Progenitor cell of endocrine pancreas (in vitro differentiated cells): ENCODE measurements around the gene PGM5. TPM values are rescaled to one million over a fixed set of nuclear protein-coding genes. Genes with fewer than 3 reads are reported as not detected.
A peak's percentile ranks its signal among the peaks of the same experiment; 100 is the strongest.

Experiments used
- DNase-seq: peaks from one replicate; pipeline ENCODE4 v3.0.0; 2021; ENCODE audit warnings: low spot score; ENCODE audit not compliant: unreplicated experiment
- H3K27ac Mint-ChIP-seq: 2 replicates; pipeline ENCODE4 v1.8.0; 2021; ENCODE audit warnings: mild to moderate bottlenecking, moderate library complexity, mixed read lengths
- H3K27me3 Mint-ChIP-seq: 2 replicates; pipeline ENCODE4 v1.8.0; 2021; ENCODE audit warnings: mixed read lengths
- H3K36me3 Mint-ChIP-seq: 2 replicates; pipeline ENCODE4 v1.8.0; 2022; ENCODE audit warnings: mixed read lengths; ENCODE audit not compliant: insufficient read depth
- H3K4me1 Mint-ChIP-seq: 2 replicates; pipeline ENCODE4 v1.8.0; 2021; ENCODE audit warnings: low read depth, mixed read lengths
- H3K4me3 Mint-ChIP-seq: 2 replicates; pipeline ENCODE4 v1.8.0; 2021; ENCODE audit warnings: low read depth, mild to moderate bottlenecking, moderate library complexity, mixed read lengths
- H3K9me3 Mint-ChIP-seq: 2 replicates; pipeline ENCODE4 v1.8.0; 2021; ENCODE audit warnings: low read depth, mixed read lengths
- total RNA-seq: library from RNA; stranded (reverse); gene quantifications from 2 replicates; pipeline ENCODE4 v1.2.1, GENCODE V29; 2021
- TF ChIP-seq, protein P1 (sequence below): fragments of 200-600 bp; sonication (generic); IDR thresholded peaks from one replicate; pipeline ENCODE4 v1.5.0; 2021; ENCODE audit warnings: antibody characterized with exemption, mild to moderate bottlenecking; ENCODE audit not compliant: unreplicated experiment

Gene PGM5
- total RNA-seq, 1 donor from 2014 or later, result 3.9 TPM

DNA sequence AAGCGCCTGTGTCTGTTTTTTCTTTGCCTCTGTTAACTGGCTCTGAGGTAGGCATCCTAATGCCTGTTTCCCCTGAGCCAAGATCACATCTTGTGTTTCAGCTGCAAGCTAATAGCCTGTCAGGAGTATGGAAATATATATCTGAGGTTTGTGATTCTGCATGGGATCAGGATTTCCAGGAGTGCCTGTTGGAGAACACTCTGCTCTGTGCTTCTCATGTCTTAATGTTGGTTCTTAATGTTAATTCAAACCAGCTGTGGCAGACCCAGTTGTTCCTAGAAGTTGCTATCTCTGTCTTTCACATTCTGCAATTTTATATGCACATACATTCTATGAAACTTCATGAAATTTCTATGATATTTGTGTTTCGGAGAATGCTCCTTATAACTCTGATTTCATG is 72.1 kb downstream of the PGM5 start:
- H3K9me3 Mint-ChIP-seq, result peaks cover 2% of the 10 kb centered on the region
- H3K4me3 Mint-ChIP-seq, result no peak overlapping the region
- H3K36me3 Mint-ChIP-seq, result no peaks in the 10 kb centered on the region
- DNase-seq, result no peak
- no peaks in the 10 kb centered on the region for H3K4me1 Mint-ChIP-seq
- no peak overlapping the region for H3K27ac Mint-ChIP-seq
- peaks cover 11% of the 10 kb centered on the region for H3K27me3 Mint-ChIP-seq
- TF ChIP-seq, protein P1, sequence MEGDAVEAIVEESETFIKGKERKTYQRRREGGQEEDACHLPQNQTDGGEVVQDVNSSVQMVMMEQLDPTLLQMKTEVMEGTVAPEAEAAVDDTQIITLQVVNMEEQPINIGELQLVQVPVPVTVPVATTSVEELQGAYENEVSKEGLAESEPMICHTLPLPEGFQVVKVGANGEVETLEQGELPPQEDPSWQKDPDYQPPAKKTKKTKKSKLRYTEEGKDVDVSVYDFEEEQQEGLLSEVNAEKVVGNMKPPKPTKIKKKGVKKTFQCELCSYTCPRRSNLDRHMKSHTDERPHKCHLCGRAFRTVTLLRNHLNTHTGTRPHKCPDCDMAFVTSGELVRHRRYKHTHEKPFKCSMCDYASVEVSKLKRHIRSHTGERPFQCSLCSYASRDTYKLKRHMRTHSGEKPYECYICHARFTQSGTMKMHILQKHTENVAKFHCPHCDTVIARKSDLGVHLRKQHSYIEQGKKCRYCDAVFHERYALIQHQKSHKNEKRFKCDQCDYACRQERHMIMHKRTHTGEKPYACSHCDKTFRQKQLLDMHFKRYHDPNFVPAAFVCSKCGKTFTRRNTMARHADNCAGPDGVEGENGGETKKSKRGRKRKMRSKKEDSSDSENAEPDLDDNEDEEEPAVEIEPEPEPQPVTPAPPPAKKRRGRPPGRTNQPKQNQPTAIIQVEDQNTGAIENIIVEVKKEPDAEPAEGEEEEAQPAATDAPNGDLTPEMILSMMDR, result no peak

DNA sequence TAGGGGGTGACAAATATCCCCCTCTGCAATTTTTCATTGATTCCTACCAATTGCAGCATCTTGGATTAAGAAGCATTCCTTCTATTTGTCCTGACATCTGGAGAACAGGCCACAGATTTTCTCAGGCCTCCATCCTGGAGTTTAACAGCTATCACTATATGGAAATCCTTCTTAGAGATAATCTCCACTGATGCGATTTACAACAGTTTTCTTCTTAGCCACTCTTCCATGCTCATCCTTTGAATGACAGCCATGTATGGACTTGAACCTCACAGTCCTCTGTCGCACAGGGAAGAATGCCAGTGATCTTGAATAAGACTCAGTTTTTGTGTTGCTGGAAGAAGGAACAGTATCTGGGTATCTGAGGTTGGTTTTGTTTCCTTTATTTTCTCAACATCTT is 73.2 kb downstream of the PGM5 start:
- H3K4me3 Mint-ChIP-seq, result no peak overlapping the region
- no peaks in the 10 kb centered on the region for H3K4me1 Mint-ChIP-seq
- no peak overlapping the region for H3K27ac Mint-ChIP-seq
- H3K9me3 Mint-ChIP-seq, result no peaks in the 10 kb centered on the region
- TF ChIP-seq, protein P1, result no peak
- H3K36me3 Mint-ChIP-seq, result no peaks in the 10 kb centered on the region
- H3K27me3 Mint-ChIP-seq, result peaks cover 5% of the 10 kb centered on the region
- DNase-seq, result no peak

DNA sequence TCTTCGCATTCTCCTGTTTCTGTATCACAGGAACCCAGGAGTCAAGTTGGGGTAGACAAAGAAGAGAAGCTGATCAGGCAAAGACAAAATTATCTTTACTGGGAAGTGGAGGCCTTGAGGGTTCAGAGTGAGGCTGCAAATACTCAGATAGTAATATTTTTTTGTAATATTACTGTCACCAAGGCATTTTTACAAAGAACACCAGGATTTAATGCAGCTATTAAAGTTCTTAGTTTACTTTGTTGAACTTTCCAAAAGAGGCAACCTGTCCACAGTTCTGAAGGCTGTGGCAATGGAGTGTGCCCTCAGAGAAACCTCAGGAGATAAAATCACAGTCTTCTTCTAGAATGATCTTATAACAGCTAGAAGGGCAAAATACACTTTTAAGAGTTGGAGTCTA is 74.9 kb downstream of the PGM5 start:
- TF ChIP-seq, protein P1, result no peak
- Mint-ChIP-seq H3K36me3 (no peaks in the 10 kb centered on the region), H3K4me1 (no peaks in the 10 kb centered on the region), H3K9me3 (no peaks in the 10 kb centered on the region), H3K27me3 (peaks cover 8% of the 10 kb centered on the region), H3K27ac (peak overlapping the region; percentile 1), H3K4me3 (no peak overlapping the region)
- no peak for DNase-seq

DNA sequence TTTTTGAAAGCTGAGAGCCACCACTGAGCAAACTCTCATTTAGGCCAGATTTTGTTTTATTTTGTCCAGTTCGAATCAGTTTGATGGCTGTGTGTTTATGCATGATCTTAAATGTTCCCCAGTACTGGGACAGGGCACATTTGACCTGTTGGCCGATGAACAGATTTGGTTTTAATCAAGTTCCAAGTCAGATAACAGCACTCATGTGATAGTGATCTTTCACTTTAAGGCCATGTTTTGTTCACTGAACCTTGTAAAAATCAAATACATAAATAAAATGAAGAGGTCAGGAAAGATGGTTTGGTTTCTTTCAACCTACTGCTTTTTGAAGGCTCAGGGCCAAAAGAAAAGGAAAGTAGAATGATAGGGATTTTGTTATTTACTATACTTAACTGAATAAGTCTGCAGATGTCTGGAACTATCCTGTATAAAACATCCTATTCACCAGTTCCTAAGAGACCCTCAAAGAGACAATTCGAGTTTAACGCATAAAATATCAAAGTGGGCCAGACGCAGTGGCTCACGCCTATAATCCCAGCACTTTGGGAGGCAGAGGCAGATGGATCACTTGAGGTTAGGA is 77.2 kb downstream of the PGM5 start:
- no peaks in the 10 kb centered on the region for H3K9me3 Mint-ChIP-seq
- no peak for DNase-seq
- no peak overlapping the region for H3K27ac Mint-ChIP-seq
- H3K4me3 Mint-ChIP-seq, result no peak overlapping the region
- H3K36me3 Mint-ChIP-seq, result no peaks in the 10 kb centered on the region
- H3K27me3 Mint-ChIP-seq, result peaks cover 7% of the 10 kb centered on the region
- TF ChIP-seq, protein P1, result no peak
- no peaks in the 10 kb centered on the region for H3K4me1 Mint-ChIP-seq

DNA sequence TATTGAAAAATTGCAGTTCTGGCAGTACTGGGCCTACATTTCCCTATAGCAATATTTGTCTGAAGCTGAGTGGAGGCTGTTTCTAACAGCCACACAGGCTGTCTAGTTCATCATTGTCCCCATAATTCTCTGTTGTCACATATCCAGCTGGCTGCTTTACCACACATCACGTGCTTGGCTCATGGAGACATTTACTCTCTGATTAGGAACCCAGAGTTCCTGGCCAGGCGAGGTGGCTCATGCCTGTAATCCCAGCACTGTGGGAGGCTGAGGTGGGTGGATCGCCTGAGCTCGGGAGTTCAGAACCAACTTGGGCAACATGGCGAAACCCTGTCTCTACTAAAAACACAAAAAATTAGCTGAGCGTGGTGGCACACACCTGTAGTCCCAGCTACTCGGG is 81.4 kb downstream of the PGM5 start:
- no peak overlapping the region for H3K4me3 Mint-ChIP-seq
- peaks cover 3% of the 10 kb centered on the region for H3K27me3 Mint-ChIP-seq
- no peak overlapping the region for H3K27ac Mint-ChIP-seq
- TF ChIP-seq, protein P1, result no peak
- H3K4me1 Mint-ChIP-seq, result no peaks in the 10 kb centered on the region
- peaks cover 5% of the 10 kb centered on the region for H3K9me3 Mint-ChIP-seq
- no peaks in the 10 kb centered on the region for H3K36me3 Mint-ChIP-seq
- no peak for DNase-seq
